22Rv1 (cell line): ENCODE measurements around the gene PLEKHO1.

Experiments used
- ZFX ChIP-seq: fragments of 450-650 bp; IDR thresholded peaks from 2 replicates; pipeline ENCODE4 v1.6.1; 2017; ENCODE audit warnings: antibody characterized with exemption, borderline replicate concordance
- TF ChIP-seq, protein P1 (sequence below): fragments of 450-650 bp; IDR thresholded peaks from 2 replicates; pipeline ENCODE4 v1.5.1; 2017; ENCODE audit warnings: mild to moderate bottlenecking

DNA sequence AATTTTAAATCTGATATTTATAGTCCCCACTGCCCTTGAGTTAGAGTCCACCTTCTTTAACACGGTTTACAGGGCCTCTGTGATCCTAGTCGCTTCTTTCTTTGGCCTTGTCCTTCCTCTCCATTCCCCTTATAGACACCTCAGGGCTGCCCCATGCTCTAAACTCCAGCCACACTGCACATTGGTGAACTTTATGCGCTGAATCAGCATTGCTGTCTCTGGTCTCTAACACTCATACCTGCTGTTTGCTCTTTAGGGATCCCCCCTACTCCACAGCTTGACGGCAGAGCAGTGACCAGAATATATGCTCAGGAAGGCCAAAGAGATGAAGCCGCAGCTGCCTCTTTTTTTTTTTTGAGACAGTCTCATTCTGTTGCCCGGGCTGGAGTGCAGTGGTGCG is 30.2 kb downstream of the PLEKHO1 start:
- TF ChIP-seq, protein P1, sequence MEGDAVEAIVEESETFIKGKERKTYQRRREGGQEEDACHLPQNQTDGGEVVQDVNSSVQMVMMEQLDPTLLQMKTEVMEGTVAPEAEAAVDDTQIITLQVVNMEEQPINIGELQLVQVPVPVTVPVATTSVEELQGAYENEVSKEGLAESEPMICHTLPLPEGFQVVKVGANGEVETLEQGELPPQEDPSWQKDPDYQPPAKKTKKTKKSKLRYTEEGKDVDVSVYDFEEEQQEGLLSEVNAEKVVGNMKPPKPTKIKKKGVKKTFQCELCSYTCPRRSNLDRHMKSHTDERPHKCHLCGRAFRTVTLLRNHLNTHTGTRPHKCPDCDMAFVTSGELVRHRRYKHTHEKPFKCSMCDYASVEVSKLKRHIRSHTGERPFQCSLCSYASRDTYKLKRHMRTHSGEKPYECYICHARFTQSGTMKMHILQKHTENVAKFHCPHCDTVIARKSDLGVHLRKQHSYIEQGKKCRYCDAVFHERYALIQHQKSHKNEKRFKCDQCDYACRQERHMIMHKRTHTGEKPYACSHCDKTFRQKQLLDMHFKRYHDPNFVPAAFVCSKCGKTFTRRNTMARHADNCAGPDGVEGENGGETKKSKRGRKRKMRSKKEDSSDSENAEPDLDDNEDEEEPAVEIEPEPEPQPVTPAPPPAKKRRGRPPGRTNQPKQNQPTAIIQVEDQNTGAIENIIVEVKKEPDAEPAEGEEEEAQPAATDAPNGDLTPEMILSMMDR, result no peak
- TF ChIP-seq ZFX, result no peak
